Heart left ventricle (tissue), 16 donors: ENCODE results near the gene ZNF536. TPM values are rescaled to one million over a fixed set of nuclear protein-coding genes. Genes with fewer than 3 reads are reported as not detected.

Experiments
- ATAC-seq, 4 donors: fragments of 200-7000 bp; cut with Tn5 transposase; one replicate each; pipeline ENCODE4 v1.9.1; 2020 to 2022; ENCODE audit warnings: moderate library complexity in 4 of 4, mild to moderate bottlenecking in 3 of 4, moderate number of reproducible peaks in 1 of 4
- DNase-seq, 5 donors: peaks; one replicate each; pipeline ENCODE4 v3.0.0-alpha.2; 2020
- H3K27ac ChIP-seq, 12 donors: fragments of 200-600 bp; sonication (generic) in 4 of 12; one replicate each; pipeline versions ENCODE4 v1.5.0 to v1.8.0; 2016 to 2022; ENCODE audit warnings: mild to moderate bottlenecking in 2 of 12
- H3K27me3 ChIP-seq, 9 donors: fragments of 200-600 bp; sonication (generic) in 2 of 9; one replicate each; pipeline versions ENCODE4 v1.5.1 to v1.8.0; 2016 to 2022; ENCODE audit warnings: mild to moderate bottlenecking in 3 of 9
- H3K36me3 ChIP-seq, 9 donors: fragments of 200-600 bp; sonication (generic) in 2 of 9; one replicate each; pipeline versions ENCODE4 v1.5.0 to v1.8.0; 2018 to 2022; ENCODE audit warnings: mild to moderate bottlenecking in 2 of 9
- H3K4me1 ChIP-seq, 12 donors: fragments of 200-600 bp; sonication (generic) in 4 of 12; one replicate each; pipeline versions ENCODE4 v1.5.0 to v1.8.0; 2016 to 2022; ENCODE audit warnings: mild to moderate bottlenecking in 3 of 12
- H3K4me3 ChIP-seq, 12 donors: fragments of 200-600 bp; sonication (generic) in 4 of 12; one replicate each; pipeline versions ENCODE4 v1.5.0 to v1.8.0; 2017 to 2022; ENCODE audit warnings: mild to moderate bottlenecking in 9 of 12, moderate library complexity in 4 of 12
- H3K9me3 ChIP-seq, 12 donors: fragments of 200-600 bp; sonication (generic) in 4 of 12; one replicate each; pipeline versions ENCODE4 v1.5.0 to v1.8.0; 2016 to 2022; ENCODE audit warnings: mild to moderate bottlenecking in 1 of 12
- CTCF ChIP-seq, 12 donors: fragments of 200-600 bp; sonication (generic) in 4 of 12; IDR thresholded peaks; one replicate each; pipeline versions ENCODE4 v1.5.0 to v1.8.0; 2018 to 2022; ENCODE audit warnings: antibody characterized with exemption in 12 of 12, mild to moderate bottlenecking in 5 of 12
- POLR2A ChIP-seq, 2 donors: fragments of 450-650 bp; IDR thresholded peaks; one replicate each; pipeline ENCODE4 v1.6.1; 2017; ENCODE audit warnings: antibody characterized with exemption in 2 of 2, mild to moderate bottlenecking in 2 of 2, moderate library complexity in 2 of 2
- WGBS, 4 donors: extraction: QIAGEN DNeasy Blood & Tissue Kit in 2 of 4; methylation state at CpG; one replicate each; pipeline versions ENCODE4 v1.1.5 to v1.1.7; 2013 to 2018; 5-methylcytosine and 5-hydroxymethylcytosine counted together
- intact Hi-C, 10 donors: fragments of 100-400 bp; cut with DNase I; formaldehyde crosslinking; loops; one replicate each; pipeline versions ENCODE4 v1.11.1 to v1.14.2; 2022
- polyA plus RNA-seq, 2 donors: library from polyadenylated mRNA; stranded (reverse); fragments of 200-250 nt; gene quantifications; one replicate each; pipeline ENCODE4 v1.2.3, GENCODE V29; 2013
- total RNA-seq, 9 donors: library from RNA; depleted of rRNA in 2 of 9; stranded (reverse); fragments of >200 nt in 2 of 9; fragmentation: NEBNext Ultra II Directional in 3 of 9; extraction: Animal tissue kit (Norgen Biotek cat#: 25700) in 3 of 9; gene quantifications; one replicate each; pipeline versions ENCODE4 v1.1.0 to v1.2.4, GENCODE V29; 2016 to 2023
- donor health status: ischemic (EF 13 %, LVEDD 7.1; RV severe dilation, severe dysfunction).
- donor health status: healthy with polysubstance abuse.
- donor health status: DM: no; HTN: yes; CAD: no.
- donor health status: DM: no; HTN: no; CAD: no.
- donor health status: ischemic (EF 25% LVEDD 6.9; RV normal size, moderate dysfunction).
- donor health status: ischemic (EF 25% LVEDD 5.7; RV mildly dilated, moderate dysfunction).
- donor health status: healthy.
- donor health status: DM: yes; HTN: yes; CAD: no.
- donor health status: ischemic (EF 35%, LVEDD 5.7; RV mildly dilated, moderate dysfunction).
- donor health status: nonischemic (EF 11% LVEDD 7.7; RV severe dilation, severe dysfunction).
- donor health status: DM: yes; HTN: yes; CAD: no.
- donor health status: PGD.
- donor health status: ischemic (EF 29% LVEDD 5.4; RV normal size, mild dysfunction).
- donor health status: nonischemic (EF 23%, LVEDD 6.1; RV moderate dilation, normal function).

The ZNF536 gene
- total and polyA plus RNA-seq, 11 donors, result 0.17 to 10.1 (median 2.0) TPM

GRCh38 chr19:30332445-30333234, 39.5 kb upstream of the ZNF536 start:
- Histone ChIP-seq H3K4me1 (no peaks in the 10 kb centered on the region), H3K4me3 (no peak overlapping the region), H3K36me3 (no peaks in the 10 kb centered on the region), H3K27me3 (no peaks in the 10 kb centered on the region), H3K27ac (no peak overlapping the region), H3K9me3 (no peaks in the 10 kb centered on the region)
- no peak for TF ChIP-seq POLR2A (IDR thresholded peaks at IDR 0.05)
- no peak for TF ChIP-seq CTCF (IDR thresholded peaks at IDR 0.05)
- intact Hi-C loops, result no loop called here
- WGBS, 4 donors, result 82 to 85% (median 84%) methylated on average over 10 of the region's 10 CpGs
- DNase-seq, result no peak
- no peak for ATAC-seq

DNA sequence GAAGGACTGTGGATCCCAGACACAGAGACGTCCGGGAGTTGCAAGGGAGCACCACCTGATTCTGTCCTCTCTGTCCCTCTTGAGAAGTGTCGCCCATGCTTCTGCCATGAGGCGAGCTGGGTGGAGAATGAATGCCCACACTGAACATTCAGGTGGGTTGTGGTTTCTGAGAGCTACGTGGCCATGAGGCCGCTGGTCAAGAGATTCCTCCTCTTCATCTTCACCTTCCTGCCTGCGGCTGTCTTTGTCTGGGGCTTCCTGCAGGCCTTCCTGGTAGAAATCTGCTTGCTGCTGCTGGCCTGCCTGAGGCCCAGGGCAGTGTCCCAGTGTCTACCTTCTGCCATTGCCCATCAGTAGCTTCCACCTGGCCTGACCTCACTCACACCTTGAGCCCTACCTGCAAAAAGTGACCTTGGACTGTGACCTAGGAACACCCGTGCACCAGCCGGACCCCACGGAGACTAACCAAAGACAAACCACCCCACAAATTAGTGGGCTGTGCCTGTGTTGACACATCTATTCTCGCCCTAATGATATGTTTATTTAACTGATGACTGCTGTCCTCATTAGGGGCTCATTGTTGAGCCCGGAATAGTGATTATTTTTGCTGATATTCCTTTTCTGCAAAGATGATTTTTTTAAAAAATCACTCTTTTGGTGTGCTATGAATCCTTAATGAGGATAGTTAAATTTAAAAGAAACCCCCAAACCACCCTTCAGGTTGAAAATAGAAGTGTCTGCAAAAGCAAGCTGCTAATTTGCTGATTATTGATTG, 38.7 kb upstream of the ZNF536 start:
- Histone ChIP-seq H3K27ac (no peak overlapping the region), H3K9me3 (no peaks in the 10 kb centered on the region), H3K27me3 (no peaks in the 10 kb centered on the region), H3K4me1 (no peaks in the 10 kb centered on the region), H3K4me3 (no peak overlapping the region), H3K36me3 (no peaks in the 10 kb centered on the region)
- intact Hi-C loops, result no loop called here
- ATAC-seq (no peak), DNase-seq (no peak)
- TF ChIP-seq POLR2A (IDR thresholded peaks at IDR 0.05) (no peak), CTCF (IDR thresholded peaks at IDR 0.05) (no peak)
- WGBS, 4 donors, result 80 to 86% (median 82%) methylated on average over 12 of the region's 12 CpGs

GRCh38 chr19:30334841-30335240, 37.3 kb upstream of the ZNF536 start:
- no peak overlapping the region for H3K4me3 ChIP-seq
- intact Hi-C loops, result no loop called here
- no peaks in the 10 kb centered on the region for H3K4me1 ChIP-seq
- TF ChIP-seq POLR2A (IDR thresholded peaks at IDR 0.05) (no peak), CTCF (IDR thresholded peaks at IDR 0.05) (no peak)
- 78 to 93% (median 89%) methylated on average over 7 to 10 of the region's 10 CpGs for WGBS, 4 donors
- ATAC-seq (no peak), DNase-seq (no peak)
- H3K36me3 ChIP-seq, result no peaks in the 10 kb centered on the region
- H3K27ac ChIP-seq, result no peak overlapping the region
- no peaks in the 10 kb centered on the region for H3K27me3 ChIP-seq
- H3K9me3 ChIP-seq, result no peaks in the 10 kb centered on the region

GRCh38 chr19:30335306-30335886, 36.8 kb upstream of the ZNF536 start:
- WGBS, 4 donors, result 78 to 84% (median 78%) methylated on average over 14 of the region's 14 CpGs
- ATAC-seq (no peak), DNase-seq (no peak)
- H3K4me3 ChIP-seq, result no peak overlapping the region
- H3K27me3 ChIP-seq, result no peaks in the 10 kb centered on the region
- H3K36me3 ChIP-seq, result no peaks in the 10 kb centered on the region
- no peaks in the 10 kb centered on the region for H3K4me1 ChIP-seq
- intact Hi-C loops, result no loop called here
- no peak overlapping the region for H3K27ac ChIP-seq
- no peaks in the 10 kb centered on the region for H3K9me3 ChIP-seq
- TF ChIP-seq CTCF (IDR thresholded peaks at IDR 0.05), result no peak
